K562 (cell line): Measurements from ENCODE around the gene TUB. TPM values are rescaled to one million over a fixed set of nuclear protein-coding genes. Genes with fewer than 3 reads are reported as not detected.

ENCODE experiments used
- ATAC-seq: fragments of 200-7000 bp; cut with Tn5 transposase; 3 replicates; pipeline ENCODE4 v1.9.1; 2020; ENCODE audit warnings: moderate library complexity
- BruUV-seq: library from RNA; stranded (reverse); fragments of 400-500 nt; replicated peaks from 2 replicates; lab custom pipeline; 2021; lab: Mats Ljungman, UMichigan
- CTCF ChIA-PET: fragments of 300-600 bp; formaldehyde crosslinking; extraction: SDS; loops from one replicate; lab custom pipeline; 2021; ENCODE audit warnings: low intra/inter-chr PET ratio; lab: Yijun Ruan, JAX
- POLR2A ChIA-PET: fragments of 300-600, 350-650 bp; sonication (Branson Sonifier 250); formaldehyde crosslinking; extraction: SDS; loops from one replicate; lab custom pipeline; 2021; ENCODE audit warnings: antibody characterized with exemption, inconsistent platforms; lab: Yijun Ruan, JAX
- DNase-seq, 4 experiments: peaks; one replicate each; pipeline versions ENCODE4 v3.0.0 to v3.0.0-alpha.2; 2011 to 2018; ENCODE audit warnings: low spot score in 3 of 4, mixed read lengths in 3 of 4; ENCODE audit errors: extremely low read depth in 1 of 4
- FAIRE-seq: peaks from 2 replicates; lab custom pipeline; 2011; peaks lifted over from hg19 to GRCh38; lab: Jason Lieb, UNC
- H2AFZ ChIP-seq: 2 replicates; pipeline ENCODE4 v1.6.0; 2011; ENCODE audit warnings: low read depth, low read length, control low read depth, inconsistent platforms
- H3K27ac ChIP-seq: fragments of 200-600 bp; 3 replicates; pipeline ENCODE4 v1.8.0; 2011; ENCODE audit warnings: low read depth, mild to moderate bottlenecking, control low read depth, inconsistent platforms, low read length, moderate library complexity, mixed read lengths; ENCODE audit errors: extremely low read depth
- H3K27me3 ChIP-seq, 2 experiments: fragments of 300-600 bp in 1 of 2; 2 replicates in 1 of 2; 3 replicates in 1 of 2; pipeline versions ENCODE4 v1.6.0 to v1.8.0; 2011; ENCODE audit warnings: inconsistent platforms in 2 of 2, low read length in 2 of 2, mild to moderate bottlenecking in 1 of 2, mixed read lengths in 1 of 2, moderate library complexity in 1 of 2; ENCODE audit not compliant: control insufficient read depth in 2 of 2, insufficient read depth in 2 of 2
- H3K36me3 ChIP-seq: fragments of 300-600 bp; 3 replicates; pipeline ENCODE4 v1.8.0; 2011; ENCODE audit warnings: mild to moderate bottlenecking, low read length, inconsistent platforms; ENCODE audit not compliant: control insufficient read depth, insufficient read depth
- H3K4me1 ChIP-seq, 2 experiments: fragments of 200-600 bp in 1 of 2; replicated peaks in 1 of 2; 2 replicates in 1 of 2; 3 replicates in 1 of 2; pipeline versions ENCODE4 v1.5.1 to v1.8.0; 2011; ENCODE audit warnings: inconsistent platforms in 2 of 2, low read length in 2 of 2, mild to moderate bottlenecking in 1 of 2, mixed read lengths in 1 of 2, moderate library complexity in 1 of 2; ENCODE audit not compliant: control insufficient read depth in 2 of 2, insufficient read depth in 2 of 2
- H3K4me2 ChIP-seq: 2 replicates; pipeline ENCODE4 v1.6.1; 2011; ENCODE audit warnings: low read length, control low read depth, inconsistent platforms, mixed read lengths; ENCODE audit not compliant: insufficient read depth
- H3K4me3 ChIP-seq: fragments of 200-600 bp; sonication (generic), shearing (Covaris generic); 2 replicates; pipeline ENCODE4 v1.5.1; 2016; ENCODE audit warnings: control low read depth, inconsistent platforms
- H3K79me2 ChIP-seq: fragments of 200-600 bp; 3 replicates; pipeline ENCODE4 v1.8.0; 2011; ENCODE audit warnings: low read length, inconsistent platforms; ENCODE audit not compliant: control insufficient read depth, insufficient read depth
- H3K9ac ChIP-seq, 2 experiments: 2 replicates each; pipeline versions ENCODE4 v1.6.0 to v1.6.1; 2011; ENCODE audit warnings: low read depth in 2 of 2, low read length in 2 of 2, control low read depth in 1 of 2, inconsistent platforms in 1 of 2, mild to moderate bottlenecking in 1 of 2, mixed read lengths in 1 of 2; ENCODE audit not compliant: insufficient read depth in 1 of 2
- H3K9me1 ChIP-seq: one replicate; pipeline ENCODE4 v1.6.0; 2011; ENCODE audit warnings: inconsistent platforms, mild to moderate bottlenecking, low read length, moderate library complexity; ENCODE audit not compliant: control insufficient read depth, insufficient read depth
- H3K9me3 ChIP-seq: replicated peaks from 2 replicates; pipeline ENCODE4 v1.5.1; 2011; ENCODE audit warnings: low read depth, low read length, inconsistent platforms; ENCODE audit not compliant: control insufficient read depth, insufficient read depth
- H4K20me1 ChIP-seq: replicated peaks from 2 replicates; pipeline ENCODE4 v1.6.1; 2011; ENCODE audit warnings: low read length, inconsistent platforms, mixed read lengths; ENCODE audit not compliant: control insufficient read depth, insufficient read depth
- ATF3 ChIP-seq, 2 experiments: fragments of 450-650 bp in 1 of 2; sonication (generic) in 1 of 2; formaldehyde crosslinking in 1 of 2; IDR thresholded peaks in 1 of 2; conservative IDR thresholded peaks in 1 of 2; 2 replicates each; pipeline versions ENCODE4 v1.6.1 to v1.8.1; 2016 to 2023; ENCODE audit warnings: mild to moderate bottlenecking in 2 of 2, moderate library complexity in 2 of 2, inconsistent platforms in 1 of 2, missing genetic modification reagents in 1 of 2
- BRD4 ChIP-seq: fragments of 200-600 bp; sonication (generic); IDR thresholded peaks from 2 replicates; pipeline ENCODE4 v1.6.1; 2017; ENCODE audit warnings: inconsistent platforms
- CBX5 ChIP-seq: IDR thresholded peaks from 2 replicates; pipeline ENCODE4 v1.6.1; 2014; ENCODE audit warnings: low read depth, borderline replicate concordance
- GTF2F1 ChIP-seq: IDR thresholded peaks from 2 replicates; pipeline ENCODE4 v1.6.1; 2011; ENCODE audit warnings: low read depth, low read length, improper control_type of control experiment
- ILK ChIP-seq: fragments of 450-650 bp; IDR thresholded peaks from 2 replicates; pipeline ENCODE4 v1.6.1; 2016; ENCODE audit warnings: missing genetic modification characterization, low read depth, mild to moderate bottlenecking, missing compliant biosample characterization, moderate library complexity, borderline replicate concordance
- MLLT1 ChIP-seq, 2 experiments: fragments of 450-650 bp; IDR thresholded peaks; 2 replicates each; pipeline ENCODE4 v1.6.1; 2016
- POLR2G ChIP-seq: fragments of 200-400 bp; formaldehyde crosslinking; IDR thresholded peaks from 2 replicates; pipeline ENCODE4 v1.6.1; 2017; ENCODE audit warnings: low read depth, mild to moderate bottlenecking, antibody characterized with exemption, low read length, moderate library complexity
- POLR3A ChIP-seq: IDR thresholded peaks from 2 replicates; pipeline ENCODE4 v1.6.1; 2011; ENCODE audit warnings: borderline replicate concordance, mild to moderate bottlenecking, moderate library complexity; ENCODE audit not compliant: insufficient read length, insufficient read depth; ENCODE audit errors: extremely low read depth
- RBM39 ChIP-seq: fragments of 200-400 bp; formaldehyde crosslinking; optimal IDR thresholded peaks from 2 replicates; pipeline ENCODE3; 2018; ENCODE audit warnings: low read depth, low read length
- SMAD2 ChIP-seq: fragments of 150-350 bp; IDR thresholded peaks from 2 replicates; pipeline ENCODE4 v1.6.1; 2014; ENCODE audit warnings: low read depth, mild to moderate bottlenecking, low read length
- TCF15 ChIP-seq: fragments of 250-450 bp; sonication (Bioruptor Pico); IDR thresholded peaks from 2 replicates; pipeline ENCODE4 v1.8.0; 2022; ENCODE audit warnings: moderate library complexity, mild to moderate bottlenecking, inconsistent platforms
- TCF7 ChIP-seq: sonication (generic); IDR thresholded peaks from 2 replicates; pipeline ENCODE4 v1.6.1; 2016; ENCODE audit warnings: antibody characterized with exemption, borderline replicate concordance
- ZHX1 ChIP-seq: fragments of 150-350 bp; conservative IDR thresholded peaks from 2 replicates; pipeline ENCODE4 v1.6.1; 2014; ENCODE audit warnings: low read length
- ZNF224 ChIP-seq: sonication (generic); formaldehyde crosslinking; IDR thresholded peaks from 2 replicates; pipeline ENCODE4 v1.8.0; 2022; ENCODE audit warnings: mild to moderate bottlenecking, missing genetic modification reagents
- ZNF354B ChIP-seq: fragments of 250-450 bp; sonication (Bioruptor Pico); IDR thresholded peaks from 2 replicates; pipeline ENCODE4 v1.4.0; 2020
- ZNF384 ChIP-seq: IDR thresholded peaks from 2 replicates; pipeline ENCODE4 v1.6.1; 2012; ENCODE audit warnings: low read depth, low read length, improper control_type of control experiment
- ZNF583 ChIP-seq: fragments of 250-450 bp; sonication (Bioruptor Pico); IDR thresholded peaks from 2 replicates; pipeline ENCODE4 v1.4.0; 2020
- WGBS: fragments of 100-300 bp; shearing (Covaris generic); methylation state at CpG from one replicate; pipeline ENCODE4 v1.1.6; 2016; ENCODE audit warnings: low coverage, mixed read lengths; ENCODE audit not compliant: insufficient coverage; ENCODE audit errors: missing lambda C conversion rate; 5-methylcytosine and 5-hydroxymethylcytosine counted together
- in situ Hi-C: fragments of 300-500 bp; cut with MboI; formaldehyde crosslinking; loops from 4 replicates; pipeline ENCODE4 v1.15.0; 2018; ENCODE audit warnings: inconsistent platforms, mixed read lengths
- intact Hi-C: fragments of 100-400 bp; cut with micrococcal nuclease; formaldehyde crosslinking; loops from 2 replicates; pipeline ENCODE4 v1.14.2; 2022
- polyA plus RNA-seq, 8 experiments: library from polyadenylated mRNA; depleted of rRNA in 4 of 8; stranded (reverse) in 5 of 8; unstranded in 3 of 8; fragments of >200 nt; fragmentation: Nextera tagmentation in 2 of 8; fragmentation: Illumina TruSeq in 1 of 8; extraction: Ambion mirVana in 2 of 8; extraction: Trizol in 1 of 8; gene quantifications; 2 replicates each; pipeline versions ENCODE4 v1.2.1 to v1.2.3, GENCODE V29; 2011 to 2014; ENCODE audit warnings: inconsistent platforms in 1 of 8, missing spikeins in 1 of 8
- total RNA-seq, 7 experiments: library from RNA; depleted of rRNA in 6 of 7; stranded (reverse); fragments of >200 nt in 6 of 7; fragmentation: Illumina TruSeq in 2 of 7; extraction: Trizol in 2 of 7; gene quantifications; 2 replicates each; pipeline versions ENCODE4 v1.2.1 to v1.2.3, GENCODE V29; 2011 to 2021; ENCODE audit warnings: low replicate concordance in 1 of 7

The TUB gene
- total and polyA plus RNA-seq, 9 of the 15 experiments (the other 6 are each of a cell fraction or from before 2014, with no cell fraction given) = not detected

- Histone ChIP-seq H3K9ac (no peak overlapping the region), H3K4me3 (no peak overlapping the region), H3K9me3 (no peaks in the 10 kb centered on the region), H3K27me3 (peaks cover 0 to 11% of the 10 kb centered on the region in 2 experiments; a peak in 3 of 5 replicates), H3K4me2 (no peak overlapping the region), H3K36me3 (no peaks in the 10 kb centered on the region), H3K27ac (no peak overlapping the region), H4K20me1 (no peaks in the 10 kb centered on the region; the same call in 1 of the 2 replicates), H3K4me1 (no peaks in the 10 kb centered on the region), H2AFZ (no peak overlapping the region), H3K9me1 (no peaks in the 10 kb centered on the region), H3K79me2 (no peaks in the 10 kb centered on the region)
- POLR2A ChIA-PET = no interaction called here
- CTCF ChIA-PET = no interaction called here
- FAIRE-seq = no peak
- in situ Hi-C loops (no loop called here), intact Hi-C loops (no loop called here)
- ATAC-seq = no peak
- TF ChIP-seq ATF3 (IDR thresholded peaks at IDR 0.05) (no peak), ATF3 (CRISPR knock-in tag; conservative IDR thresholded peaks at IDR 0.05) (no peak), SMAD2 (no peak), TCF15 (no peak), GTF2F1 (no peak), MLLT1 (IDR thresholded peaks at IDR 0.05) (no peak), BRD4 (no peak), ZNF224 (CRISPR knock-in tag) (no peak), ZNF384 (no peak), ILK (tag) (no peak), TCF7 (no peak), ZHX1 (no peak), RBM39 (no peak), ZNF583 (CRISPR knock-in tag) (no peak), CBX5 (no peak), ZNF354B (CRISPR knock-in tag) (no peak), POLR3A (no peak), POLR2G (no peak)
- no TSS peak for BruUV-seq
- WGBS = 5% methylated on average over 2 of the region's 2 CpGs
- no peak for DNase-seq
Measured at GRCh38 chr11:8106679-8107078, 25.7 kb downstream of the TUB start.
